Hepatocyte (in vitro differentiated cells): Measurements from ENCODE around the gene LRCH1. TPM values are rescaled to one million over a fixed set of nuclear protein-coding genes. Genes with fewer than 3 reads are reported as not detected.

ENCODE experiments used
- DNase-seq: peaks from one replicate; pipeline ENCODE4 v3.0.0-alpha.2; 2016; ENCODE audit warnings: low spot score
- H2AFZ ChIP-seq: fragments of 200-600 bp; sonication (generic); 2 replicates; pipeline ENCODE4 v1.6.0; 2016; ENCODE audit warnings: antibody characterized with exemption, mild to moderate bottlenecking
- H3K27ac ChIP-seq: fragments of 200-600 bp; sonication (generic); 2 replicates; pipeline ENCODE4 v1.5.1; 2016; ENCODE audit warnings: mild to moderate bottlenecking
- H3K27me3 ChIP-seq: fragments of 200-600 bp; sonication (generic); 2 replicates; pipeline ENCODE4 v1.6.1; 2016
- H3K36me3 ChIP-seq: fragments of 200-600 bp; sonication (generic); replicated peaks from 2 replicates; pipeline ENCODE4 v1.5.1; 2016; ENCODE audit warnings: low read depth; ENCODE audit not compliant: insufficient read depth
- H3K4me1 ChIP-seq: fragments of 200-600 bp; sonication (generic); 2 replicates; pipeline ENCODE4 v1.5.1; 2016; ENCODE audit warnings: mild to moderate bottlenecking, moderate library complexity; ENCODE audit not compliant: insufficient read depth
- H3K4me2 ChIP-seq: fragments of 200-600 bp; sonication (generic); 2 replicates; pipeline ENCODE4 v1.6.0; 2016
- H3K4me3 ChIP-seq: fragments of 200-600 bp; sonication (generic); 2 replicates; pipeline ENCODE4 v1.5.1; 2016; ENCODE audit warnings: mild to moderate bottlenecking
- H3K79me2 ChIP-seq: fragments of 200-600 bp; sonication (generic); 2 replicates; pipeline ENCODE4 v1.6.0; 2017; ENCODE audit warnings: mild to moderate bottlenecking
- H3K9me2 ChIP-seq: fragments of 200-600 bp; sonication (generic); replicated peaks from 2 replicates; pipeline ENCODE4 v1.6.0; 2017; ENCODE audit warnings: mild to moderate bottlenecking; ENCODE audit not compliant: insufficient read depth
- H3K9me3 ChIP-seq: fragments of 200-600 bp; sonication (generic); 2 replicates; pipeline ENCODE4 v1.5.1; 2016; ENCODE audit warnings: low read depth, mild to moderate bottlenecking
- H4K20me1 ChIP-seq: fragments of 200-600 bp; sonication (generic); 2 replicates; pipeline ENCODE4 v1.6.0; 2016; ENCODE audit warnings: mild to moderate bottlenecking; ENCODE audit not compliant: insufficient read depth, poor library complexity, severe bottlenecking
- EZH2 ChIP-seq: fragments of 200-600 bp; sonication (generic); IDR thresholded peaks from 2 replicates; pipeline ENCODE4 v1.6.1; 2016; ENCODE audit warnings: antibody characterized with exemption, mild to moderate bottlenecking, borderline replicate concordance
- EZH2phosphoT487 ChIP-seq: fragments of 200-600 bp; sonication (generic); IDR thresholded peaks from one replicate; pipeline ENCODE4 v1.6.1; 2018; ENCODE audit warnings: antibody characterized with exemption, mild to moderate bottlenecking, low read depth, moderate library complexity; ENCODE audit not compliant: unreplicated experiment, severe bottlenecking
- WGBS: methylation state at CpG from one replicate; pipeline ENCODE4 v1.1.6; 2016; ENCODE audit warnings: low lambda C conversion rate; ENCODE audit errors: missing lambda C conversion rate; 5-methylcytosine and 5-hydroxymethylcytosine counted together
- polyA plus RNA-seq: library from polyadenylated mRNA; unstranded; fragments of >200 nt; fragmentation: Nextera tagmentation; extraction: Ambion mirVana; gene quantifications from 2 replicates; pipeline ENCODE4 v1.2.1, GENCODE V29; 2016
- total RNA-seq: library from RNA; depleted of rRNA; stranded (reverse); fragments of >200 nt; gene quantifications from 2 replicates; pipeline ENCODE4 v1.2.3, GENCODE V29; 2014
- TF ChIP-seq, protein P1 (sequence below): fragments of 200-600 bp; sonication (generic); IDR thresholded peaks from 2 replicates; pipeline ENCODE4 v1.5.1; 2016; ENCODE audit warnings: antibody characterized with exemption, mild to moderate bottlenecking; ENCODE audit not compliant: poor library complexity

LRCH1 gene
- total and polyA plus RNA-seq, 2 experiments from 2014 or later: 5.7 to 14.1 TPM

DNA sequence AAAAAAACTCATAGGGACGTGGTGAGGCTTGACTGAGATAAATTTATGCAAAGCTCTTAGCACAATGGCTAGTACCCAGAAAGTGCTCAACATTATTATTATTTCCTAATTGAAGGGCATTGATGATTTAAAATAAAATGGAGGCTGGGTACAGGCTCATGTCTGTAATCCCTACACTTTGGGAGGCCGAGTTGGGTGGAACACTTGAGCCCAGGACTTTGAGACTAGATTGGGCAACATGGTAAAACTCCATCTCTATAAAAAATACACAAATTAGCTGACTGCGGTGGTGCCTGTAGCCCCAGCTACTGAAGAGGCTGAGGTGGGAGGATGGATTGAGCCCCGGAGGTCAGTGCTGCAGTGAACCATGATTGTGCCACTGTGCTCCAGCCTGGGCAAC, 49.6 kb downstream of the LRCH1 start:
- Histone ChIP-seq H3K4me3 (no peak overlapping the region), H3K4me1 (peaks cover 45% of the 10 kb centered on the region), H3K27ac (no peak overlapping the region), H3K4me2 (no peak overlapping the region), H3K79me2 (peaks cover 97% of the 10 kb centered on the region), H3K9me3 (no peaks in the 10 kb centered on the region), H3K36me3 (no peaks in the 10 kb centered on the region), H3K27me3 (no peaks in the 10 kb centered on the region), H2AFZ (no peak overlapping the region), H3K9me2 (no peaks in the 10 kb centered on the region), H4K20me1 (no peaks in the 10 kb centered on the region)
- WGBS: 89% methylated on average over 4 of the region's 4 CpGs
- no peak for TF ChIP-seq EZH2phosphoT487
- no peak for DNase-seq

DNA sequence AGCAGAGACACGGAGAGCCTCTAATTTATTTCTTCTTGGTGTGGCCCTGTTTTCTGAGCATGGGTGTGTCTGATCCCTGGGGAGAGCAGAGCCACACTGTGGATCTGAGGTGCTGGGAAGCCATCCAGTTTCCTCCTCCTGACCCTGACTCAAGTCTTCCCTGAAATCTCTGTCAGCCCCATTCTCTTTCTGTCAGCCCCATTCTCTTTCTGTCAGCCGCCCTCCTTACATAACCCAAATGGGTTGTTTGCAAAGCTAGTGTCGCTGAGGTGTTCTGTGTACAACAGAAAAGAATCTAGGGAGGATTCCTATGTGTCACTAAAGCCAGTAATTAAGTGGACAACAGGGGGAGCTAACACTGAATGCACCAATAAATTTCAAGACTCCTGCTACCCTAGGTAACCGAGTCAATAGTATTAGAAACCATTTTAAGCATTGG, 50.2 kb downstream of the LRCH1 start:
- Histone ChIP-seq H3K4me1 (peaks cover 46% of the 10 kb centered on the region), H3K4me2 (no peak overlapping the region), H3K79me2 (peaks cover 92% of the 10 kb centered on the region), H4K20me1 (no peaks in the 10 kb centered on the region), H3K4me3 (no peak overlapping the region), H2AFZ (no peak overlapping the region), H3K9me3 (no peaks in the 10 kb centered on the region), H3K27me3 (no peaks in the 10 kb centered on the region), H3K36me3 (no peaks in the 10 kb centered on the region), H3K9me2 (no peaks in the 10 kb centered on the region), H3K27ac (no peak overlapping the region)
- TF ChIP-seq, protein P1, sequence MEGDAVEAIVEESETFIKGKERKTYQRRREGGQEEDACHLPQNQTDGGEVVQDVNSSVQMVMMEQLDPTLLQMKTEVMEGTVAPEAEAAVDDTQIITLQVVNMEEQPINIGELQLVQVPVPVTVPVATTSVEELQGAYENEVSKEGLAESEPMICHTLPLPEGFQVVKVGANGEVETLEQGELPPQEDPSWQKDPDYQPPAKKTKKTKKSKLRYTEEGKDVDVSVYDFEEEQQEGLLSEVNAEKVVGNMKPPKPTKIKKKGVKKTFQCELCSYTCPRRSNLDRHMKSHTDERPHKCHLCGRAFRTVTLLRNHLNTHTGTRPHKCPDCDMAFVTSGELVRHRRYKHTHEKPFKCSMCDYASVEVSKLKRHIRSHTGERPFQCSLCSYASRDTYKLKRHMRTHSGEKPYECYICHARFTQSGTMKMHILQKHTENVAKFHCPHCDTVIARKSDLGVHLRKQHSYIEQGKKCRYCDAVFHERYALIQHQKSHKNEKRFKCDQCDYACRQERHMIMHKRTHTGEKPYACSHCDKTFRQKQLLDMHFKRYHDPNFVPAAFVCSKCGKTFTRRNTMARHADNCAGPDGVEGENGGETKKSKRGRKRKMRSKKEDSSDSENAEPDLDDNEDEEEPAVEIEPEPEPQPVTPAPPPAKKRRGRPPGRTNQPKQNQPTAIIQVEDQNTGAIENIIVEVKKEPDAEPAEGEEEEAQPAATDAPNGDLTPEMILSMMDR: peak; percentile 17
- TF ChIP-seq EZH2phosphoT487 (no peak), EZH2 (no peak)
- DNase-seq: no peak
- 71% methylated on average over 4 of the region's 4 CpGs for WGBS

DNA sequence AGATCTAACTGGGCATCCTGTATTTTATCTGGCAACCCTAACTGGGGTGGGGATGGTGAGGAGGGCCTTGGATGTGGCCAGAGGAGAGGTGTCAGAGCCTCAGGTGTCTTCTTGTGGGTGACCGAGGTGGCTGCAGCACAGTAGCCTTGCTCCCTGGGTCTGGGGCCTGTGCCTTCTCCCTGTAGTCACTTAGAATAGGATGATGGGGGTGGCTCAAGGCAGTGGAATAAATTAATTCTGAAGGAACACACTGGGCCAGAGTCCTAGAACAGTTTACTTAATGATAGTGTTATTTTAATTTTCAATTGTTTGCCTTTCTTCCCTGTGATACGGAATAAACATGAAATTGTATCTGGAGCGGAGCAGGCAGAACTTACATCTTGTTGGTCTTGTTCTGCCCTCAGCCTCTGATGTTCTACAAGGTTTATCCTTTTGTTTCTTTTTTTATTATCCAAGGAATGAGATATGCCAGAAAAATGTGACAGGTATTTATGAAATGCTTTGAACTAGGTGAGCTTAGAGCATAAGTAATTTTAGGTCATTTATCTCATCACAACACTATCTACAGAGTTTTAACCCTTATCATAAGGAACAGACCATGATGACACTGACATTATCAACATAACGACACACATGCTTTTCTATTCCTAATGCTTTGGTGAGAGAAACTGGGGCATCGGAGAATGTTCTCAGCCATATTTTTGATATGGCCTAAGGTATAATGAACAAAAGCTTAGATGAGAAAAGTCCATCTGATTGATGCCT, 51.4 kb downstream of the LRCH1 start:
- no peak overlapping the region for H3K4me3 ChIP-seq
- DNase-seq: no peak
- no peak overlapping the region for H2AFZ ChIP-seq
- H4K20me1 ChIP-seq: no peaks in the 10 kb centered on the region
- H3K27me3 ChIP-seq: no peaks in the 10 kb centered on the region
- 81% methylated on average over 5 of the region's 5 CpGs for WGBS
- H3K36me3 ChIP-seq: no peaks in the 10 kb centered on the region
- peaks cover 91% of the 10 kb centered on the region for H3K79me2 ChIP-seq
- H3K4me2 ChIP-seq: no peak overlapping the region
- no peaks in the 10 kb centered on the region for H3K9me3 ChIP-seq
- TF ChIP-seq, protein P1: no peak
- no peak for TF ChIP-seq EZH2
- no peaks in the 10 kb centered on the region for H3K9me2 ChIP-seq
- peak overlapping the region; percentile 7 for H3K27ac ChIP-seq
- H3K4me1 ChIP-seq: peaks cover 49% of the 10 kb centered on the region

DNA sequence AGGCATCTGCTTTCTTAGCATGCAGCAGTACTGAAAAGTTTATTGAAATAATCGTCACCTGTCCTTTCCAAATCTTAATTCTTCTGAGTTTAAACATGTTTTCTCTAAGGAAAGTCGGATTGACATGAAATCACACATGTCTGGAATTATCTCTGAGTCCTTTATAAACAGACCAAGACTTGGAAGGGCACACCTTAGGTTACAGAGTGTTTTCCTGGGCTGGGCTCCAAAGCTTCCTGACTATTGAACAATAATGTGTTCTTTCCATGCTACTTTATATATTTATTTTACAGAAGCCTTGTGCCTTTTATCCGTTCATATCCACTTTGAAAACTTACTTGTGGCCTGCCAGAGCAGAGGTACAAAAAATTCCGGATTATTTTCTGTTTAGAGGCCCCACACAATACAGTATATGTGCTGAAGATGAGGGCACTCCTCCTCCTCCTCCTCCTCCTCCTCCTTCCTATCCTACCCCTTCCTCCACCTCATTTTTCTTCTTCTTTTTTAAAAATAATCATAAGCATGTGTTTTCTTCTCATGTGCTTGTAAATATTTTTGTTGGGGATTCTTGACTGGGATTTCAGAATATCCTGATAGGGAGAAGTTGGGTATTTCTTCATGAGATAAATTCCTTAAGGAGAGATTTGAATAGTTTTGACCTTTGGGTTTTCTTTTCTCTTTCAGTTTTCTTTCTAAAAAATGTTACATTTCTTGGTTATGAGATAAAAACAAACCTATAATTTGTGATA, 52.3 kb downstream of the LRCH1 start:
- WGBS: 54% methylated on average over 4 of the region's 4 CpGs

More for the DNA sequence above, 52.3 kb downstream of the LRCH1 start:
- H3K79me2 ChIP-seq: peaks cover 90% of the 10 kb centered on the region
- H3K9me2 ChIP-seq: no peaks in the 10 kb centered on the region
- H3K4me2 ChIP-seq: no peak overlapping the region
- H3K36me3 ChIP-seq: no peaks in the 10 kb centered on the region
- no peaks in the 10 kb centered on the region for H3K27me3 ChIP-seq
- no peak overlapping the region for H2AFZ ChIP-seq
- TF ChIP-seq EZH2: no peak
- TF ChIP-seq EZH2phosphoT487: no peak
- TF ChIP-seq, protein P1: no peak
- H4K20me1 ChIP-seq: no peaks in the 10 kb centered on the region
- H3K27ac ChIP-seq: peak overlapping the region; percentile 7
- DNase-seq: no peak
- no peaks in the 10 kb centered on the region for H3K9me3 ChIP-seq
- H3K4me1 ChIP-seq: peaks cover 52% of the 10 kb centered on the region
- no peak overlapping the region for H3K4me3 ChIP-seq
